ENCODE data around the gene SAMD1.

DNA sequence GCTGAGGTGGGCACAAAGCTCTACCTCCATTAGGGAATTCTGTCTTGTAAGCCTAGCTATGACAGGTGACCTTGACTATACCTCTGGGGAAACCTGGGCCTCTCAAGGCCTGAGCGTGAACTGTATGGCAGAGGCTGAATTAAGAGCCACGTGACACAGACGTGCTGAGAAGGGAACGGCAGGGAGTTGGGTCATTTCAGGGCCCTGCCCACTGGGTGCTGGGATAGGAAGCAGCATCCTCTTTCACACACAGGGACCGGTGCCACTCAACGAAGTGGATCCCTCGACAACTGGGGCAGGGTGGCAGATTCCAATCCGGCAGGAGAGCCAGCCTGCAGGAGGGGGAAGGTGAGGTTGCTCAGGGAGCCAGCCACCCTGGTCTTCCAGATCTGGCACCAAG lies 36.6 kb upstream of the SAMD1 start:
- TF ChIP-seq, protein P1, sequence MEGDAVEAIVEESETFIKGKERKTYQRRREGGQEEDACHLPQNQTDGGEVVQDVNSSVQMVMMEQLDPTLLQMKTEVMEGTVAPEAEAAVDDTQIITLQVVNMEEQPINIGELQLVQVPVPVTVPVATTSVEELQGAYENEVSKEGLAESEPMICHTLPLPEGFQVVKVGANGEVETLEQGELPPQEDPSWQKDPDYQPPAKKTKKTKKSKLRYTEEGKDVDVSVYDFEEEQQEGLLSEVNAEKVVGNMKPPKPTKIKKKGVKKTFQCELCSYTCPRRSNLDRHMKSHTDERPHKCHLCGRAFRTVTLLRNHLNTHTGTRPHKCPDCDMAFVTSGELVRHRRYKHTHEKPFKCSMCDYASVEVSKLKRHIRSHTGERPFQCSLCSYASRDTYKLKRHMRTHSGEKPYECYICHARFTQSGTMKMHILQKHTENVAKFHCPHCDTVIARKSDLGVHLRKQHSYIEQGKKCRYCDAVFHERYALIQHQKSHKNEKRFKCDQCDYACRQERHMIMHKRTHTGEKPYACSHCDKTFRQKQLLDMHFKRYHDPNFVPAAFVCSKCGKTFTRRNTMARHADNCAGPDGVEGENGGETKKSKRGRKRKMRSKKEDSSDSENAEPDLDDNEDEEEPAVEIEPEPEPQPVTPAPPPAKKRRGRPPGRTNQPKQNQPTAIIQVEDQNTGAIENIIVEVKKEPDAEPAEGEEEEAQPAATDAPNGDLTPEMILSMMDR (IDR thresholded peaks at IDR 0.05) = no peak
- no peak for TF ChIP-seq POLR2A (IDR thresholded peaks at IDR 0.05)

All from body of pancreas (tissue), 4 donors.